ENCODE data around the gene SFXN3. TPM values are rescaled to one million over a fixed set of nuclear protein-coding genes. Genes with fewer than 3 reads are reported as not detected.

Gene SFXN3
- total RNA-seq, 1 donor from 2014 or later, result 0.09 TPM

- H3K9ac ChIP-seq, result no peak overlapping the region
- no peak overlapping the region for H3K4me3 ChIP-seq
- H3K4me2 ChIP-seq, result no peak overlapping the region
- peak overlapping the region; percentile 53 for H3K27ac ChIP-seq
- TF ChIP-seq EZH2phosphoT487 (IDR thresholded peaks at IDR 0.05) (no peak), EZH2 (IDR thresholded peaks at IDR 0.05) (no peak), CTCF (IDR thresholded peaks at IDR 0.05) (no peak)
- Mint-ChIP-seq H3K9me3 (no peaks in the 10 kb centered on the region), H3K4me3 (no peak overlapping the region), H3K36me3 (peaks cover 7% of the 10 kb centered on the region), H3K4me1 (peaks cover 7% of the 10 kb centered on the region), H3K27ac (no peak overlapping the region), H3K27me3 (ENCODE audit: insufficient read depth, low read depth) (peaks cover 6% of the 10 kb centered on the region)
- no peak for DNase-seq (ENCODE audit: low spot score)
- H2AFZ ChIP-seq (replicated peaks), result no peak overlapping the region
- H3K9me3 ChIP-seq (ENCODE audit: low read depth), result no peaks in the 10 kb centered on the region
- H3K79me2 ChIP-seq (ENCODE audit: low read depth), result peaks cover 13% of the 10 kb centered on the region
- peaks cover 18% of the 10 kb centered on the region for H4K20me1 ChIP-seq (ENCODE audit: low read depth)
- no peaks in the 10 kb centered on the region for H3K36me3 ChIP-seq
- peaks cover 18% of the 10 kb centered on the region for H3K4me1 ChIP-seq
- H3F3A ChIP-seq (ENCODE audit: low read depth), result peaks cover 22% of the 10 kb centered on the region
- H3K27me3 ChIP-seq, result no peaks in the 10 kb centered on the region
Observed at GRCh38 chr10:101007099-101007711, 23.8 kb upstream of the SFXN3 start.

- Mint-ChIP-seq H3K4me3 (no peak overlapping the region), H3K36me3 (peaks cover 4% of the 10 kb centered on the region), H3K27ac (peak overlapping the region; percentile 77), H3K4me1 (peaks cover 12% of the 10 kb centered on the region), H3K27me3 (ENCODE audit: insufficient read depth, low read depth) (peaks cover 6% of the 10 kb centered on the region), H3K9me3 (no peaks in the 10 kb centered on the region)
- no peak for DNase-seq (ENCODE audit: low spot score)
- no peaks in the 10 kb centered on the region for H3K36me3 ChIP-seq
- peaks cover 18% of the 10 kb centered on the region for H3K4me1 ChIP-seq
- no peaks in the 10 kb centered on the region for H3K9me3 ChIP-seq (ENCODE audit: low read depth)
- TF ChIP-seq CTCF (IDR thresholded peaks at IDR 0.05) (no peak), EZH2 (IDR thresholded peaks at IDR 0.05) (no peak), EZH2phosphoT487 (IDR thresholded peaks at IDR 0.05) (no peak)
- no peak overlapping the region for H3K9ac ChIP-seq
- peaks cover 27% of the 10 kb centered on the region for H3F3A ChIP-seq (ENCODE audit: low read depth)
- H3K4me3 ChIP-seq, result no peak overlapping the region
- peaks cover 3% of the 10 kb centered on the region for H3K79me2 ChIP-seq (ENCODE audit: low read depth)
- H2AFZ ChIP-seq (replicated peaks), result no peak overlapping the region
- no peak overlapping the region for H3K4me2 ChIP-seq
- peak overlapping the region; percentile 53 for H3K27ac ChIP-seq
- H4K20me1 ChIP-seq (ENCODE audit: low read depth), result peaks cover 12% of the 10 kb centered on the region
- no peaks in the 10 kb centered on the region for H3K27me3 ChIP-seq
Observed at GRCh38 chr10:101007915-101008822, 22.9 kb upstream of the SFXN3 start.

GRCh38 chr10:101008823-101009423, 22.1 kb upstream of the SFXN3 start:
- Histone ChIP-seq H3K9ac (no peak overlapping the region), H4K20me1 (ENCODE audit: low read depth) (peaks cover 12% of the 10 kb centered on the region), H3K4me3 (no peak overlapping the region), H2AFZ (replicated peaks) (no peak overlapping the region), H3K4me2 (no peak overlapping the region), H3K36me3 (no peaks in the 10 kb centered on the region), H3K79me2 (ENCODE audit: low read depth) (no peaks in the 10 kb centered on the region), H3F3A (ENCODE audit: low read depth) (peaks cover 27% of the 10 kb centered on the region), H3K27me3 (no peaks in the 10 kb centered on the region), H3K27ac (no peak overlapping the region), H3K4me1 (peaks cover 18% of the 10 kb centered on the region), H3K9me3 (ENCODE audit: low read depth) (no peaks in the 10 kb centered on the region)
- TF ChIP-seq EZH2 (IDR thresholded peaks at IDR 0.05) (no peak), CTCF (IDR thresholded peaks at IDR 0.05) (no peak), EZH2phosphoT487 (IDR thresholded peaks at IDR 0.05) (no peak)
- Mint-ChIP-seq H3K9me3 (no peaks in the 10 kb centered on the region), H3K4me3 (peak overlapping the region; percentile 11), H3K36me3 (peaks cover 3% of the 10 kb centered on the region), H3K27me3 (ENCODE audit: insufficient read depth, low read depth) (peaks cover 4% of the 10 kb centered on the region), H3K4me1 (peaks cover 16% of the 10 kb centered on the region), H3K27ac (peak overlapping the region; percentile 83)
- DNase-seq (ENCODE audit: low spot score), result no peak
